GM12875 (cell line): ENCODE data around the gene TST.

Experiments used
- H3K4me3 ChIP-seq: one replicate; pipeline ENCODE4 v1.5.1; 2011; ENCODE audit warnings: low read depth, low read length, control low read depth
- TF ChIP-seq, protein P1 (sequence below): IDR thresholded peaks from 2 replicates; pipeline ENCODE4 v1.5.1; 2011; ENCODE audit warnings: low read depth, mild to moderate bottlenecking, control low read depth, inconsistent platforms, low read length, moderate library complexity, borderline replicate concordance; ENCODE audit not compliant: insufficient read depth

Gene TST

DNA sequence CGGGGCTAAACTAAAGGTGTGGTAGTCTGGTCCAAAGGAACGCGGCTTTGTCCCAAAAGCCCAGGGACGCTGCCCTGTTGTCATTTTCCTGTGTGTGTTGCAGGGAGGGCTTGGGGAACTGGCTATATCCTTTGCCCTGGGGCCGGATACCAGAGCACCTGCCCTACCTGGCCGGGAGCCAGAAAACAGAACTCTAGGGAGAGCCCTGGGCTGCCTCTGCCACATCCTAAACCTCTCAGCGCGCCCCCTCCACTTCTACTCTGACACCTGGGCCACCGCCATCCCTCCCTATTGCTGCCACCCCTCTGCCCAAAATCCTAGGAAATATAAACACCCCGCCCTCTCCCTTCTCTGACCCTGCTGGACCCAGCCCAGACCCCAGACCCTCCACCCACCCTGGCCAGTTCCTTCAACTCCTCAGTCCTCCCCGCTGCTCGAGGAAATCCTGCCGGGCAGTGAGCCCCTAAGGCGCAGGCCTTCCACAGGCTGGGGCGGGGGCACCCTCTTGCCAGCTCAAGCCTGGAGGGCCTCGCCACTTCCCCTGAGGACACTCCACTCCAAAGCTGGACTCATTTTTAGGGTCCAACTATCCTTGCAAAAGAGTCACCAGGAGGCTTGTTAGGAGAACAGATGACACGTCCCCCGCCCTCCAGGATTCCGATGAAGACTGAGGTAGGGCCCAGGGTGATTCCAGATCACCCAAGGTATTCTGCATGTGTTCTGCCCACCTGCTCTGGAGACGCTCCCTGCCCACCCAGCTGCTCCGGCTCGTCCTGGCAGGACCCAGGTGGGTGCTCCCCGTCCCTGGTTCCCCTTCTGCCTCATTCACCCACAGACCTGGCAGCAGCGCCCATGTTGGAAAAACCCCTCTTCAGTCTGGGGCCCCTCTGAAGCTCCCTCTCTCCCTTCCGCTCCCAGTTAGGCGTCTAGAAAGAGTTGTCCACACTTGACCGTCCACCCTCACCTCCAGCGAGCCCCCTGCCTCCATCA lies 44.5 kb upstream of the TST start:
- no peak overlapping the region for H3K4me3 ChIP-seq
- TF ChIP-seq, protein P1, sequence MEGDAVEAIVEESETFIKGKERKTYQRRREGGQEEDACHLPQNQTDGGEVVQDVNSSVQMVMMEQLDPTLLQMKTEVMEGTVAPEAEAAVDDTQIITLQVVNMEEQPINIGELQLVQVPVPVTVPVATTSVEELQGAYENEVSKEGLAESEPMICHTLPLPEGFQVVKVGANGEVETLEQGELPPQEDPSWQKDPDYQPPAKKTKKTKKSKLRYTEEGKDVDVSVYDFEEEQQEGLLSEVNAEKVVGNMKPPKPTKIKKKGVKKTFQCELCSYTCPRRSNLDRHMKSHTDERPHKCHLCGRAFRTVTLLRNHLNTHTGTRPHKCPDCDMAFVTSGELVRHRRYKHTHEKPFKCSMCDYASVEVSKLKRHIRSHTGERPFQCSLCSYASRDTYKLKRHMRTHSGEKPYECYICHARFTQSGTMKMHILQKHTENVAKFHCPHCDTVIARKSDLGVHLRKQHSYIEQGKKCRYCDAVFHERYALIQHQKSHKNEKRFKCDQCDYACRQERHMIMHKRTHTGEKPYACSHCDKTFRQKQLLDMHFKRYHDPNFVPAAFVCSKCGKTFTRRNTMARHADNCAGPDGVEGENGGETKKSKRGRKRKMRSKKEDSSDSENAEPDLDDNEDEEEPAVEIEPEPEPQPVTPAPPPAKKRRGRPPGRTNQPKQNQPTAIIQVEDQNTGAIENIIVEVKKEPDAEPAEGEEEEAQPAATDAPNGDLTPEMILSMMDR: no peak

GRCh38 chr22:37062702-37063381 lies 43.6 kb upstream of the TST start:
- H3K4me3 ChIP-seq: no peak overlapping the region
- TF ChIP-seq, protein P1: no peak

DNA sequence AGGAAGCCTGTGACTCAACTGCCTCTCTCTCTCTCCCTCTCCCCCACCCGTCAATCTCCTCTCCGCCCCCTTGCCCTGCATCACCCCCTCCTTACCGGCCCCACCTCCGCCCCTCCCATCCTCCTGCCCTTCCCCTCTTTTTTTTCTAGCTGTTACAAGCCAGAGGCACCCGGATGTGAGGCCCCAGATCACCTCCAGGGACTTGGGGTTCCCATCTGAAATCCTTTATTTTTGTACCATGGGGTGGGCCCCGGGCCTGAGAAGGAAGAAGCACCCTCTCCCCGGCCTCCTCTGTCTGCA lies 43.1 kb upstream of the TST start:
- no peak overlapping the region for H3K4me3 ChIP-seq
- TF ChIP-seq, protein P1: no peak

DNA sequence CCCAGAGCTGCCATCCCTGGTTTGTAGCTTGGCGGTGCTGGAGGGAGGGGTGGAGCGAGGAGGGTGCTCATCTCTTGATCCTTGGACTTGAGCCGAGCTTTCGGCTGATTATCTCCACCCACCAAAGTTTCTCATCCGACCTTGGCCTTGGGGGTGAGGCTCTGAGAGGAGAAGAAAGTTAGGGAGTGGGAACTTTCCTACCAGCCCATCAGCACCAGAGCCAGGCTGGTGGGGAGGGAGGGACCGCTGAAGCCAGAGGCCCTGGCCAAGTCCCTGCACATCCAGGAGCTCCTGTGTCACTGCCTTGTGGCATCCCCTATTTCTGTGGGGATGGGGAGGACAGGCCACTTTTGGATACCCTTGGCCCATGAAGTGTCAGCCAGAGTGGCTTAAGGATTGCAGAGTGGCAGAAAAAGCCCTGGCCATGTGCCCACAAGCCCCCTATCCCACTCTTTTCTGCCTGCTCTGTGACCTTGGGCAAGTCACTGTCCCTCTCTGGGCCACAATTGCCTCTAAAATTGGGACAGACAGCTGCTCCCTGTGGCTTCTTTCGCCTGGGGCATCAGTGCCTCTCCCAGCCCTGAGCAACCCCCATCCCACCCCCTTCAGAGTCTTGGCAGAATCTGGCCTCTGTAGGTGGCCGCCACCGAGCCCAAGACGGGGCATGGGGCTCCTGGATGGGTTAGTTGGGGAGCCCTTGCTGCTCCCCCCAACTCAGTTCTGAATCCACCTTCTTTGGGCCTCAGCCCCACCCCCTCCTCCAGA lies 42.5 kb upstream of the TST start:
- TF ChIP-seq, protein P1: no peak
- no peak overlapping the region for H3K4me3 ChIP-seq

DNA sequence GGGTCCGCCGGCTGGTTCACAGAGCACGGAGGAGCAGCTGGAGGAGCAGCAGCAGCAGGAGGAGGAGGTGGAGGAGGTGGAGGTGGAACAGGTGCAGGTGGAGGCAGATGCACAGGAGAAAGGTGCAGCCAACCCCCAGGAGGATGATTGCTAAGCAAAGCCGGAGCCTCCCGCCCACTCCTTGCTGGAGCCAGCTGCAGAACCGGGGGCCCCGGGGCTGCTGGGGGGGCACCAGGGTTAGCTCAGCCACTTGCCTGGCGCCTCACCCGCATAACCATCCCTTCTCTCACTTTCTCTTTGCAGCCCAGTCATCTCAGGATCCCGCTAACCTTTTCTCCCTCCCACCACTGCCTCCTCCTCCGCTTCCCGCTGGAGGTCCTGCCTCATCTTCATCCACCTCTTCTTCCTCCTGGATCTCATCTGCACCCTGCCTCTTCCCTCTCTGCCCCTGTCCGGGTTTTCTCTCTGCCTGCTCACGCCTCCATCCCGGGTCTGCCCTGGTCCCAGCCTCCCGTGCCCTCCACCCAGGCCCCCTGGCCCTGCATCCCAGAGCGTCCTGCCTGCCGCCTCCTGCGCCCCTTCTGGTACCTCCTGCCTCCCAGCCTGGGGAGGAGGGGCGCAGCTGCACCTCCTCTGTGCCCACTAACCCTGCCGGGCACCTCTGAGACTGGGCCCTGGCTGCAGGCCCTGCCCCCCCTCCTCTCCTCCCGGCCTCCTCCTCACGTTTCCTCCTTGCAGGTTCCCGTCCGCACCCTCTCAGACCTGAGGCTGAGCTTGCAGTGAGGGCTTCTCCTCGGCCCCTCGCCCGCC lies 41.8 kb upstream of the TST start:
- TF ChIP-seq, protein P1: no peak
- no peak overlapping the region for H3K4me3 ChIP-seq

GRCh38 chr22:37059876-37060449 lies 40.7 kb upstream of the TST start:
- TF ChIP-seq, protein P1: no peak
- no peak overlapping the region for H3K4me3 ChIP-seq
